Gastroesophageal sphincter (tissue), 3 donors: ENCODE results near the gene PLXNA2.

Experiments
- EP300 ChIP-seq: sonication (generic); formaldehyde crosslinking; IDR thresholded peaks from one replicate; pipeline ENCODE4 v1.6.1; 2017; ENCODE audit warnings: antibody characterized with exemption, mild to moderate bottlenecking
- POLR2A ChIP-seq, 2 donors: fragments of 450-650 bp; IDR thresholded peaks; one replicate each; pipeline ENCODE4 v1.6.1; 2017; ENCODE audit warnings: antibody characterized with exemption in 2 of 2, mild to moderate bottlenecking in 2 of 2, moderate library complexity in 1 of 2
- POLR2AphosphoS5 ChIP-seq: sonication (generic); formaldehyde crosslinking; IDR thresholded peaks from one replicate; pipeline ENCODE4 v1.6.1; 2017; ENCODE audit warnings: antibody characterized with exemption
- TF ChIP-seq, protein P1 (sequence below), 4 experiments: fragments of 200-600 bp in 2 of 4; fragments of 450-650 bp in 2 of 4; sonication (generic) in 1 of 4; IDR thresholded peaks; one replicate each; pipeline ENCODE4 v1.5.1; 2017 to 2019; ENCODE audit warnings: antibody characterized with exemption in 4 of 4, mild to moderate bottlenecking in 2 of 4, moderate library complexity in 2 of 4

DNA sequence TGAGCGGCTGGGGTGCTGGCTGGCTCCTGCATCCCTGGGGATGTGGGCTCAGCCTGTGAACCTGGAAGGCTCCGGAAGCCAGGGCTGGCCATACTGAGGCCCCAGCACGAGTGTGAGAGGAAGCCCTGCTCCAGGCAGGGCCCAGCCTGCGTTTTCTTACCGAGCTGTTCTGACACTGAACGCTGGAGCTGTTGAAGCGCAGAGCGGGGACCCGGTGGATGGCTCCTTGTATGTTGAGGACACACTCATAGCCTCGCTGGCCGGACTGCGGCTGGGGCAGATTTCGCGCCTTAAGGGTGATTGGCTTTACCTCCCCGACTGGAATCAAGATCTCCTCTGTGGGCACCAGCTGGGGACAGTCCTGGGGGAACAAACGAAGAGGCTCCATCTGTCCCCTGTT, 160.0 kb downstream of the PLXNA2 start:
- no peak for TF ChIP-seq POLR2AphosphoS5
- TF ChIP-seq, protein P1, sequence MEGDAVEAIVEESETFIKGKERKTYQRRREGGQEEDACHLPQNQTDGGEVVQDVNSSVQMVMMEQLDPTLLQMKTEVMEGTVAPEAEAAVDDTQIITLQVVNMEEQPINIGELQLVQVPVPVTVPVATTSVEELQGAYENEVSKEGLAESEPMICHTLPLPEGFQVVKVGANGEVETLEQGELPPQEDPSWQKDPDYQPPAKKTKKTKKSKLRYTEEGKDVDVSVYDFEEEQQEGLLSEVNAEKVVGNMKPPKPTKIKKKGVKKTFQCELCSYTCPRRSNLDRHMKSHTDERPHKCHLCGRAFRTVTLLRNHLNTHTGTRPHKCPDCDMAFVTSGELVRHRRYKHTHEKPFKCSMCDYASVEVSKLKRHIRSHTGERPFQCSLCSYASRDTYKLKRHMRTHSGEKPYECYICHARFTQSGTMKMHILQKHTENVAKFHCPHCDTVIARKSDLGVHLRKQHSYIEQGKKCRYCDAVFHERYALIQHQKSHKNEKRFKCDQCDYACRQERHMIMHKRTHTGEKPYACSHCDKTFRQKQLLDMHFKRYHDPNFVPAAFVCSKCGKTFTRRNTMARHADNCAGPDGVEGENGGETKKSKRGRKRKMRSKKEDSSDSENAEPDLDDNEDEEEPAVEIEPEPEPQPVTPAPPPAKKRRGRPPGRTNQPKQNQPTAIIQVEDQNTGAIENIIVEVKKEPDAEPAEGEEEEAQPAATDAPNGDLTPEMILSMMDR (IDR thresholded peaks at IDR 0.05): no peak
- no peak for TF ChIP-seq POLR2A (IDR thresholded peaks at IDR 0.05)
- TF ChIP-seq EP300: no peak
